Mesendoderm (in vitro differentiated cells): ENCODE measurements around the gene MMD.
"Not testable (repeated sequence)": the region's sequence is repeated elsewhere in the genome, so short reads cannot be mapped to it uniquely, and the experiment has no call there.

Experiments used
- DNase-seq: peaks from one replicate; pipeline ENCODE4 v3.0.0; 2013
- H2AK5ac ChIP-seq: 2 replicates; pipeline ENCODE4 v1.6.1; 2013; ENCODE audit warnings: low read length, inconsistent platforms
- H2BK120ac ChIP-seq: 2 replicates; pipeline ENCODE4 v1.6.1; 2013; ENCODE audit warnings: low read depth, mild to moderate bottlenecking, low read length, moderate library complexity, mixed read lengths
- H2BK15ac ChIP-seq: replicated peaks from 2 replicates; pipeline ENCODE4 v1.6.1; 2013; ENCODE audit warnings: low read depth, mild to moderate bottlenecking, moderate library complexity
- H2BK5ac ChIP-seq: 2 replicates; pipeline ENCODE4 v1.6.1; 2013; ENCODE audit warnings: low read length, inconsistent platforms
- H3K18ac ChIP-seq: 2 replicates; pipeline ENCODE4 v1.6.1; 2013; ENCODE audit warnings: mild to moderate bottlenecking, low read length, mixed read lengths
- H3K23ac ChIP-seq: one replicate; pipeline ENCODE4 v1.6.1; 2013; ENCODE audit warnings: low read length
- H3K27ac ChIP-seq: 2 replicates; pipeline ENCODE4 v1.5.1; 2013; ENCODE audit warnings: low read depth, mild to moderate bottlenecking, inconsistent platforms, low read length, moderate library complexity
- H3K27me3 ChIP-seq: 2 replicates; pipeline ENCODE4 v1.6.1; 2013; ENCODE audit warnings: low read length, control low read depth, mild to moderate bottlenecking, inconsistent platforms; ENCODE audit not compliant: insufficient read depth, poor library complexity
- H3K36me3 ChIP-seq: 2 replicates; pipeline ENCODE4 v1.6.1; 2013; ENCODE audit warnings: low read length, inconsistent platforms; ENCODE audit not compliant: control insufficient read depth, insufficient read depth
- H3K4ac ChIP-seq: one replicate; pipeline ENCODE4 v1.6.1; 2013; ENCODE audit warnings: low read depth, mild to moderate bottlenecking, low read length, moderate library complexity
- H3K4me1 ChIP-seq: 2 replicates; pipeline ENCODE4 v1.6.1; 2013; ENCODE audit warnings: low read depth, low read length, inconsistent platforms; ENCODE audit not compliant: control insufficient read depth
- H3K4me2 ChIP-seq: 2 replicates; pipeline ENCODE4 v1.6.1; 2013; ENCODE audit warnings: low read length
- H3K4me3 ChIP-seq: 2 replicates; pipeline ENCODE4 v1.5.1; 2013; ENCODE audit warnings: mild to moderate bottlenecking, low read length
- H3K56ac ChIP-seq: one replicate; pipeline ENCODE4 v1.6.1; 2013; ENCODE audit warnings: low read length
- H3K79me1 ChIP-seq: 2 replicates; pipeline ENCODE4 v1.6.1; 2013; ENCODE audit warnings: low read length, inconsistent platforms
- H3K79me2 ChIP-seq: 2 replicates; pipeline ENCODE4 v1.6.1; 2013; ENCODE audit warnings: mild to moderate bottlenecking, low read length; ENCODE audit not compliant: control insufficient read depth, insufficient read depth
- H3K9ac ChIP-seq: 2 replicates; pipeline ENCODE4 v1.6.1; 2013; ENCODE audit warnings: low read length, inconsistent platforms
- H4K5ac ChIP-seq: one replicate; pipeline ENCODE4 v1.6.1; 2013; ENCODE audit warnings: low read length
- H4K8ac ChIP-seq: one replicate; pipeline ENCODE4 v1.6.1; 2013; ENCODE audit warnings: low read depth, mild to moderate bottlenecking, control low read depth, low read length, moderate library complexity
- WGBS: extraction: QIAGEN DNeasy Blood & Tissue Kit; methylation state at CpG from one replicate; pipeline ENCODE4 v1.1.7; 2013; ENCODE audit warnings: low lambda C conversion rate, missing lambda C conversion rate; ENCODE audit not compliant: insufficient coverage; ENCODE audit errors: extremely low coverage; 5-methylcytosine and 5-hydroxymethylcytosine counted together

Gene MMD

GRCh38 chr17:55410722-55411462 lies 10.7 kb downstream of the MMD start:
- Histone ChIP-seq H2BK15ac (no peak overlapping the region), H3K56ac (no peak overlapping the region), H3K4me1 (no peaks in the 10 kb centered on the region), H3K23ac (no peak overlapping the region), H3K18ac (no peak overlapping the region), H3K36me3 (peaks cover 9% of the 10 kb centered on the region), H2BK5ac (no peak overlapping the region), H3K79me1 (peaks cover 3% of the 10 kb centered on the region), H3K4me2 (no peak overlapping the region), H4K8ac (no peak overlapping the region), H2AK5ac (no peak overlapping the region), H3K79me2 (no peaks in the 10 kb centered on the region), H3K4me3 (no peak overlapping the region), H2BK120ac (no peak overlapping the region), H3K27ac (no peak overlapping the region), H3K9ac (no peak overlapping the region), H3K27me3 (no peaks in the 10 kb centered on the region), H3K4ac (no peak overlapping the region), H4K5ac (no peak overlapping the region)
- WGBS, result no CpG with 5 or more reads among the region's 5 CpGs
- DNase-seq, result no peak

GRCh38 chr17:55409030-55409800 lies 12.4 kb downstream of the MMD start:
- Histone ChIP-seq H4K8ac (no peak overlapping the region), H3K79me1 (peaks cover 3% of the 10 kb centered on the region), H3K4me1 (no peaks in the 10 kb centered on the region), H2BK15ac (no peak overlapping the region), H3K27ac (no peak overlapping the region), H3K23ac (no peak overlapping the region), H2BK5ac (no peak overlapping the region), H3K4ac (no peak overlapping the region), H3K4me3 (no peak overlapping the region), H3K27me3 (no peaks in the 10 kb centered on the region), H3K18ac (no peak overlapping the region), H2AK5ac (no peak overlapping the region), H3K9ac (no peak overlapping the region), H3K79me2 (no peaks in the 10 kb centered on the region), H2BK120ac (no peak overlapping the region), H3K4me2 (no peak overlapping the region), H3K56ac (no peak overlapping the region), H3K36me3 (peaks cover 9% of the 10 kb centered on the region), H4K5ac (no peak overlapping the region)
- WGBS, result no CpG with 5 or more reads among the region's 4 CpGs
- DNase-seq, result no peak

GRCh38 chr17:55407641-55408566 lies 13.7 kb downstream of the MMD start:
- WGBS, result no CpG with 5 or more reads among the region's 5 CpGs
- Histone ChIP-seq H2BK15ac (no peak overlapping the region), H2BK120ac (no peak overlapping the region), H3K27ac (no peak overlapping the region), H2AK5ac (no peak overlapping the region), H2BK5ac (no peak overlapping the region), H3K18ac (no peak overlapping the region), H3K9ac (no peak overlapping the region), H4K8ac (no peak overlapping the region), H3K56ac (no peak overlapping the region), H3K4ac (no peak overlapping the region), H3K79me1 (no peaks in the 10 kb centered on the region), H3K27me3 (no peaks in the 10 kb centered on the region), H3K4me1 (no peaks in the 10 kb centered on the region), H3K4me2 (no peak overlapping the region), H3K79me2 (no peaks in the 10 kb centered on the region), H3K4me3 (no peak overlapping the region), H4K5ac (no peak overlapping the region), H3K23ac (no peak overlapping the region), H3K36me3 (peaks cover 9% of the 10 kb centered on the region)
- DNase-seq, result no peak

- H2BK5ac ChIP-seq, result no peak overlapping the region
Observed at GRCh38 chr17:55405600-55405999, 16.0 kb downstream of the MMD start.

GRCh38 chr17:55404197-55404596 lies 17.4 kb downstream of the MMD start:
- H3K23ac ChIP-seq, H3K4me2 ChIP-seq, H3K18ac ChIP-seq, H3K36me3 ChIP-seq, DNase-seq, H3K4me3 ChIP-seq, H3K79me2 ChIP-seq, H4K5ac ChIP-seq, H2BK5ac ChIP-seq, H3K4me1 ChIP-seq, H2AK5ac ChIP-seq, H2BK120ac ChIP-seq, H4K8ac ChIP-seq, H3K27me3 ChIP-seq, H3K9ac ChIP-seq, H3K56ac ChIP-seq, H3K79me1 ChIP-seq, H2BK15ac ChIP-seq, H3K27ac ChIP-seq, H3K4ac ChIP-seq: not testable (repeated sequence)
- WGBS, result no CpG with 5 or more reads among the region's 5 CpGs

More at GRCh38 chr17:55405600-55405999, 16.0 kb downstream of the MMD start:
- Histone ChIP-seq H3K36me3 (peaks cover 3% of the 10 kb centered on the region), H3K4me1 (no peaks in the 10 kb centered on the region), H3K4ac (no peak overlapping the region), H3K4me3 (no peak overlapping the region), H3K56ac (no peak overlapping the region), H3K18ac (no peak overlapping the region), H2BK15ac (no peak overlapping the region), H2BK120ac (no peak overlapping the region), H2AK5ac (no peak overlapping the region), H3K27ac (no peak overlapping the region), H3K79me2 (no peaks in the 10 kb centered on the region), H3K23ac (no peak overlapping the region), H3K27me3 (no peaks in the 10 kb centered on the region), H3K79me1 (no peaks in the 10 kb centered on the region), H3K4me2 (no peak overlapping the region), H3K9ac (no peak overlapping the region), H4K5ac (no peak overlapping the region), H4K8ac (no peak overlapping the region)
- no peak for DNase-seq
- WGBS, result no CpG with 5 or more reads among the region's 1 CpG
